GM18502 (cell line): ENCODE results near the gene COMMD1.
"Not testable (repeated sequence)": the region's sequence is repeated elsewhere in the genome, so short reads cannot be mapped to it uniquely, and the experiment has no call there.

Source experiments
- ATAC-seq: cut with Tn5 transposase; IDR thresholded peaks from one replicate; pipeline ENCODE4 v1.9.1; 2021; ENCODE audit warnings: mild to moderate bottlenecking; ENCODE audit not compliant: unreplicated experiment, poor library complexity

COMMD1 gene

DNA sequence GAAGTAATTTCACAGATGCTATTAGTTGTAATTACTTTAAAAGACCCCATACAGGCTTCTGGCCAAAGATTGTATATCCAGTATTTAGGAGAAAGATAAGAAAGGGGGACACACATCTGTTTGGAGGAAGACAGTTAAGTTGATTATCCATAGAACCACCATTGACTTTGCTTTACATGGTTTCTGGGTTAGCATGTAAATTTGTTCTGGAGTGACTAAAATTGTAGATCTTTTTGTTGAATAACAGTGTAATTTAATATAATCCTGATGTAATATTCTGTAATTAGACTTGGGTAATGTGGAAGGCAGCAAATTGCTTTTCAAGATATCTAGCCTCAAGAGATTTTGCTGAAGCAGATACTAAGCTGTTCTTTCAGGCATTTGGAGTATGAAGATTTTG lies 17.2 kb downstream of the COMMD1 start:
- ATAC-seq = no peak

- no peak for ATAC-seq
Measured at GRCh38 chr2:61924895-61925663, 19.6 kb downstream of the COMMD1 start.

- no peak for ATAC-seq
Measured at GRCh38 chr2:61926531-61927477, 21.3 kb downstream of the COMMD1 start.

DNA sequence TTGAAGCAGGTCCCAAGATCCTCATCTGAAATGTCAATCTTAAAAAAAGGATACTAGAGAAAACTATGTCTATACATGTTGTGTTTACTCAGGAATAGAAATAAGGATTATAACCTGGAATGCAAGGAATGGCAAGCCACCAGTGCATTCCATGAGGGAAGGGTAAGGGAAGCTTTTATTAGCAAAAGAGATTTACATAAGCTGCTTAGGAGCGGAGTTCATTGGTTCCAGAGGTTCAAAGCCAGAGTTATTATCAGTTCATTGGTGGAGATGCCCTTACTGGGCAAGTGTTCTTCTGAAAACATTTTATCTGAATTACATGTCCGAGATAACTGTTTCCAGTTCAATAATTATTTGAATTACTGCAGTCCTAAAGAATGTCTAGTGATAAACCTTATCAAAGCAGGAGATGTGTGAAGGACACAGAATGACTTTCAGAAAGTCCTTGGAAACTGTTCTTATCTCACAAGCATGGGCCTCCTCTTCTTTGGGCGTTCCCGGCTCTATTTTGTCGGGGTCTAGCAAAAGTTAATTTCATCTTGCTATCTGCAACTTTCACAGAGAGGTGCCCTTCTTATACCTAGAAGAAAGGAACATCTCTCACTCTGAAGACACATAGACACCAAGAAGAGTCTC lies 23.5 kb downstream of the COMMD1 start:
- no peak for ATAC-seq

DNA sequence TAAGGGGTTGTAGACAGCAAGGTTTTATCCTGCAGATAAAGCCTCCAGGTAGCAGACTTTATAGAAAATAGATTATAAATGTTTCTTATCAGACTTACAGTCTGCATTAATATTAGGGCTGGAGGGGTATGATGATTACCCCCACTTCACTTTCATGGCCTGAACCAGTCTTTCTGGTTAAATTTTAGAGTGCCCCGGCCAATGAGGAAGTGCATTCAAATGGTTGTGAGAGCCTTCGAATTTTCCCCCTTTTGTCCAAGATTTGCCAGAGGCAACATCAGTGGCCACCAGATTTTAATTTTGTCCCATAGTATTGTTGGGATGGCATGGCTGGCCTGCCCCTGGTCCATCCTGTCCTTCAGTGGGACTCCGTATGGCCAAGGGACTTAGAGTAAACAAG lies 31.6 kb downstream of the COMMD1 start:
- no peak for ATAC-seq

DNA sequence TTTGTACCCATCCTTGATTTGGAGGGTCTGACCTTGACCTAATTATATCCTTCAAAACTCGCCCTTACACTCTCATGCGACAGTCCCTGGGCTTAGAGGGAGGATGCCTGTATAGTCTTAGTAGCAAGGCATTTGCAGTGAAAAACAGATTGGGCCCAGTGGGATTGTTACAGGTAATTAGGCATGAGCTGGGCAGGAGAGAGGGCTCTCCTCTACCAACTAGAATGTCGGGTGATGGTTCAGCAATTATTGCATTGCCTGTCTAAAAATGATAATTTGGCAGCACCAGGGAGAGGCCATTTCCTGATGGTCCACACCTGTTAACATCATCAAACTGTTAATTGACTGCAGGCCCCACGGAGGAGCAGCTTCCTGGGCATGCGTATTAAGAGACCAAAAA lies 32.4 kb downstream of the COMMD1 start:
- no peak for ATAC-seq

- ATAC-seq = no peak
Measured at GRCh38 chr2:61938511-61938910, 33.0 kb downstream of the COMMD1 start.

DNA sequence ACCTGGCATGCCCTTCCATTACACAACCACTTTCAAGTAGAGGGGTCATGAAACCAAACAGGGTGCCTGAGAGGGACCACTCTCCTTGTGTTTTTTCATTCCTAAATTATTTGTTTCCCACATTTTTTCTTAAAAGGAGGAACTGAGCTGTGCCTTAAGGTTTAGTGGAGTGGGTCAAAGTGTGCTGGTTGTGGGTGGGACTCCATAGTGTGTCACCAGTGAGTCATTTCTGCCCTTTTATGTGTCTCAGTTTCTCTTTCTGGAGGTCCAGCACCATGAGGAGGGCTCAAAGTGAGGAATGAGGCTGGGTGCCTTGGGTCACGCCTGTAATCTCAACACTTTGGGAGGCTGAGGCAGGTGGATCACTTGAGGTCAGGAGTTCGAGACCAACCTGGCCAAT lies 37.8 kb downstream of the COMMD1 start:
- ATAC-seq = no peak

GRCh38 chr2:61946666-61947065 lies 41.2 kb downstream of the COMMD1 start:
- no peak for ATAC-seq

GRCh38 chr2:61948661-61949457 lies 43.4 kb downstream of the COMMD1 start:
- no peak for ATAC-seq

GRCh38 chr2:61949458-61949713 lies 43.9 kb downstream of the COMMD1 start:
- no peak for ATAC-seq

GRCh38 chr2:61949714-61950560 lies 44.5 kb downstream of the COMMD1 start:
- ATAC-seq = no peak

DNA sequence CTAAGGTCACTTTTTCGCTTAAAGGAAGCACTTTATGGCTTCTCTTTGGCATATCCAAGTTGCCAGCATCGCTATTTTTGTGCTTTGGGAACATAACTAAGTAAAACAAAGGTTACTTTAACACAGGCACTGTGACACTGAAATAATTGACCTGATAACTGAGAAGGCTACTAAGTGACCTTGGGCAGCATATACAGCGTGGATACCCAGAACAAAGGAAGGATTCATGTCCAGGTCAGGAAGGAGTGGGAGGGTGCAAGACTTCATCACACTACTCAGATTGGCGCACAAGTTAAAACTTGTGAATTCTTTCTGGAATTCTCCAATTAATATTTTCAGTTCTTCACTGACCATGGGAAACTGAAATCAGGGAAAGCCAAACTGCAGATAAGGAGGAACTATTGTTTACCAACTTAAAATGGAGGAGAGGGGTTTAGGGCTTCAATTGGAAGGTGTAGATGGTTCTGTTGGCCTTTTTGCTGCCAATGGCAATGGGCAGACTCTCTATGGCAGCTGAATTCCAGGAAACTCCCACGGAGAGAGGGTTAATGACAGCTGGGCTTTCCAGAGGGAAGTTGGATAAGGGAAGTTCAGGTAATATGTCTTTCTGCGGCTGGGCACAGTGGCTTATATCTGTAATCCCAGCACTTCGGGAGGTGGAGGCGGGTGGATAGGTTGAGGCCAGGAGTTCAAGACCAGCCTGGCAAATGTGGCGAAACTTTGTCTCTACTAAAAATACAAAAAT lies 45.3 kb downstream of the COMMD1 start:
- no peak for ATAC-seq

GRCh38 chr2:61951881-61952280 lies 46.4 kb downstream of the COMMD1 start:
- ATAC-seq = no peak

- no peak for ATAC-seq
Measured at GRCh38 chr2:61952288-61952687, 46.8 kb downstream of the COMMD1 start.

DNA sequence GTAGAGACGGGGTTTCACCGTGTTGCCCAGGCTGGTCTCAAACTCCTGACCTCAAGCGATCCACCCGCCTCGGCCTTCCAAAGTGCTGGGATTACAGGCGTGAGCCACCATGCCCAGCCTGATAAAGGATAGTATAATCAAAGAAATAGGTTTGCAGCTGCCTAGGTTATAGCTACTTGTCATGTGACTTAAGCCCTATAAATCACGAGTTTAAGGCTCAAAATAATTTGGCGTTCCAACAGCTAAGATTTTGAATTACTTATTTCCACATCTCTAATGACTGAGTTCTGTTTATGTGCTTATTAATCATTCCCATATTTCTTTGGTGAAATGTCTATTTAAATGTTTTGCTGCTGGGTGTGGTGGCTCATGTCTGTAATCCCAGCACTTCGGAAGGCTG lies 49.4 kb downstream of the COMMD1 start:
- ATAC-seq = not testable (repeated sequence)

DNA sequence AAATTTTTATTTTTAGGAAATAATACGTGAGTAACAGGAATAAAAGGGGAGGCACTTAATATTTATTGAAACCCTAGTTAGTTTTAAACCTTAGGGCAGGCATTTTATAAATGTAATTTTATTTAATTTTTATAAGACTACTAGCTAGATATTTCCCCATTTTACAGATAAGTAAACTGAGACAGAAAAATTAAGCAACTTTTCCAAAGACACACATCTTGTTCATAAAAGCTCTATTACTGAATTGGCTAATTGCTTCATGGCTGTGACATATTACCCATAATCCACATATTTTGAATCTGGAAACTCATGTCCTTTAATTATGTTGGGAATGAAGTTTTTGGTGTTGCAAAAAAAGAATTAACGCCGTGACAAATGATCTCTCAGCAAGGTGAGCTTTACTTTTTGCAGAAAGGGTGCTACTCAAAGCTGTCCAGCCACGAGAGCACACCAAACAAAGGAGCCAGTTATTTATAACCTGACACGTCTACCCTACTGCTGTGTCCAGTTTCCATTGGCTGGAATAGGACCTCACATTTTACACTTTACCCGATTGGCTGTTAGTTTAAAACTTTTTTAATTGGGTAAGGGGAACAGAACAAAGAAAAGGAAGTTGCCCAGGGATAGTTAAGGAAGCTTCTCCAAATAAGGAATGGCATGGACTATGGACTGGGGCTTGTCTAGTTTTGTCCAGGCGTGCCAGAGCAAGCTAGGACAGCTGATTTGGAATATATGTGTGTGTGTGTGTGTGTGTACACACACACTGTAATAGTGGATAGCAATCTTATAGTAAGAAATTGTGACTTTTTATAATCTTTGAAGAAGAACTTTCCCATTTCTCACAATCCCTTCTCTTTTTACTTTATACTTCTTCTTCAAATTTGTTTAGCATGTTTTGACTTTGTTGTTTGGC lies 54.2 kb downstream of the COMMD1 start:
- ATAC-seq = no peak
